ENCODE data around the gene INPP5F. TPM values are rescaled to one million over a fixed set of nuclear protein-coding genes. Genes with fewer than 3 reads are reported as not detected.

The INPP5F gene
- total and polyA plus RNA-seq, 9 of the 15 experiments (the other 6 are each of a cell fraction or from before 2014, with no cell fraction given): 1.6 to 7.3 (median 6.0) TPM

GRCh38 chr10:119786117-119786769, 60.4 kb downstream of the INPP5F start:
- Histone ChIP-seq H3K4me3 (no peak overlapping the region), H3K27me3 (ENCODE audit: control insufficient read depth in 2 of 2, insufficient read depth in 2 of 2, low read length in 2 of 2) (no peaks in the 10 kb centered on the region), H3K79me2 (ENCODE audit: control insufficient read depth, insufficient read depth, low read length) (no peaks in the 10 kb centered on the region), H3K4me2 (ENCODE audit: insufficient read depth, low read length) (no peak overlapping the region; the same call in 1 of the 2 replicates), H3K9ac (ENCODE audit: insufficient read depth in 1 of 2, low read depth in 2 of 2, low read length in 2 of 2) (no peak overlapping the region), H3K4me1 (replicated peaks in 1 of 2; ENCODE audit: control insufficient read depth in 2 of 2, insufficient read depth in 2 of 2, low read length in 2 of 2) (peaks cover 2 to 16% of the 10 kb centered on the region in 2 experiments; a peak in 4 of 5 replicates), H2AFZ (ENCODE audit: low read depth, low read length) (no peak overlapping the region), H3K9me3 (replicated peaks; ENCODE audit: control insufficient read depth, insufficient read depth, low read depth, low read length) (no peaks in the 10 kb centered on the region), H3K27ac (ENCODE audit: extremely low read depth, low read depth, low read length) (no peak overlapping the region), H3K36me3 (ENCODE audit: control insufficient read depth, insufficient read depth, low read length) (no peaks in the 10 kb centered on the region), H3K9me1 (ENCODE audit: control insufficient read depth, insufficient read depth, low read length) (no peaks in the 10 kb centered on the region), H4K20me1 (replicated peaks; ENCODE audit: control insufficient read depth, insufficient read depth, low read length) (no peaks in the 10 kb centered on the region)
- ChIA-PET CTCF (ENCODE audit: low intra/inter-chr PET ratio) (no interaction called here), POLR2A (interaction anchor here (0.6 kb wide), 1 partner anchor 14 kb away, joined by 3 read pairs; no protein-coding TSS in a partner anchor)
- ATAC-seq: peak; percentile 78
- whole genome bisulfite sequencing (ENCODE audit: insufficient coverage, low coverage, missing lambda C conversion rate): 0% methylated on average over 4 of the region's 5 CpGs
- in situ Hi-C loops (cut with MboI): no loop called here
- intact Hi-C loops (cut with micrococcal nuclease): no loop called here
- BruUV-seq (replicated peaks): no TSS peak
- peak in 2 of 4 experiments; percentile 8 to 47 for DNase-seq (ENCODE audit: extremely low read depth in 1 of 4, low spot score in 3 of 4)
- peak; percentile 32 for FAIRE-seq
- TF ChIP-seq RNF219 (CRISPR knock-in tag; IDR thresholded peaks at IDR 0.05) (no peak), PKNOX1 (IDR thresholded peaks at IDR 0.05) (no peak), ZC3H8 (IDR thresholded peaks at IDR 0.05) (no peak), EP300 (IDR thresholded peaks at IDR 0.05; ENCODE audit: low read length) (peak; percentile 16; the same call in 1 of the 2 replicates), CREM (IDR thresholded peaks at IDR 0.05; ENCODE audit: low read depth) (0 out of 2 replicates have a peak, but pooled peaks have one; percentile 25), NR3C1 (CRISPR knock-in tag; IDR thresholded peaks at IDR 0.05) (no peak), PHB (CRISPR knock-in tag; IDR thresholded peaks at IDR 0.05) (no peak), PREB (CRISPR knock-in tag; IDR thresholded peaks at IDR 0.05) (no peak), CEBPG (CRISPR knock-in tag; IDR thresholded peaks at IDR 0.05) (0 out of 2 replicates have a peak, but pooled peaks have one; percentile 26), CEBPG (tag; conservative IDR thresholded peaks at IDR 0.05 in 1 of 2, IDR thresholded peaks at IDR 0.05 in 1 of 2) (peak; percentile 34 to 71; a peak in 2 of 4 replicates), KLF16 (IDR thresholded peaks at IDR 0.05) (no peak), MBD1 (CRISPR knock-in tag; IDR thresholded peaks at IDR 0.05) (no peak), MYC (IDR thresholded peaks at IDR 0.05; ENCODE audit: low read depth, low read length) (0 out of 2 replicates have a peak, but pooled peaks have one; percentile 19), MYC (CRISPR knock-in tag; IDR thresholded peaks at IDR 0.05; ENCODE audit: borderline replicate concordance, low read depth) (no peak), TEAD2 (tag; IDR thresholded peaks at IDR 0.05) (no peak), ZKSCAN8 (CRISPR knock-in tag; IDR thresholded peaks at IDR 0.05) (no peak), FOXJ2 (tag; IDR thresholded peaks at IDR 0.05) (0 out of 2 replicates have a peak, but pooled peaks have one; percentile 26), SOX6 (IDR thresholded peaks at IDR 0.05) (peak; percentile 92)

Measured in K562 (cell line).